AG09309 (cell line): ENCODE data around the gene NPC1.
"Not testable (repeated sequence)": the region's sequence is repeated elsewhere in the genome, so short reads cannot be mapped to it uniquely, and the experiment has no call there.

ENCODE experiments used
- DNase-seq: peaks from one replicate; pipeline ENCODE4 v3.0.0-alpha.2; 2010; ENCODE audit warnings: low read depth
- H3K4me3 ChIP-seq: 2 replicates; pipeline ENCODE4 v1.5.1; 2011; ENCODE audit warnings: mild to moderate bottlenecking, low read depth, low read length, moderate library complexity; ENCODE audit not compliant: control insufficient read depth
- TF ChIP-seq, protein P1 (sequence below): IDR thresholded peaks from 2 replicates; pipeline ENCODE4 v1.5.1; 2011; ENCODE audit warnings: mild to moderate bottlenecking, low read depth, low read length, inconsistent platforms; ENCODE audit not compliant: insufficient read depth, control insufficient read depth; ENCODE audit errors: missing control alignments

The NPC1 gene

DNA sequence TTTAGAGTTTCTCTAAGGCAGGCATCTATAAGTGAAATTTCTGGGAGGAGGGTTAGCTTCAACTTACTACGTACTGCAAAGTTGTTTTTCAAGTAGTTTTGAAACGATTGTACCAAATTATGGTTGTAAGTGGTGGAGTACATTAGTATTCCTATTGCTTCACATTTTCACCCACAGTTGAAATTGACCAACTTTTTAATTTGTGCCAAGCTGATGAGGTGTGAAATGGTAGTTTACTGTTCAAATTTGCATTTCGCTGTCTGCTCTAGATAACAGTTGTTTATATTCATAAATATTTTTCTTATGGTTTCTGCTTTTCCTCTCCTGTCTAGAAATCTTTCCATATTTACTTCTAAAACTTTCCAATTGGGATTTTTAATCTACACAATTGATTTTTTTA is 18.6 kb downstream of the NPC1 start:
- no peak for DNase-seq
- TF ChIP-seq, protein P1, sequence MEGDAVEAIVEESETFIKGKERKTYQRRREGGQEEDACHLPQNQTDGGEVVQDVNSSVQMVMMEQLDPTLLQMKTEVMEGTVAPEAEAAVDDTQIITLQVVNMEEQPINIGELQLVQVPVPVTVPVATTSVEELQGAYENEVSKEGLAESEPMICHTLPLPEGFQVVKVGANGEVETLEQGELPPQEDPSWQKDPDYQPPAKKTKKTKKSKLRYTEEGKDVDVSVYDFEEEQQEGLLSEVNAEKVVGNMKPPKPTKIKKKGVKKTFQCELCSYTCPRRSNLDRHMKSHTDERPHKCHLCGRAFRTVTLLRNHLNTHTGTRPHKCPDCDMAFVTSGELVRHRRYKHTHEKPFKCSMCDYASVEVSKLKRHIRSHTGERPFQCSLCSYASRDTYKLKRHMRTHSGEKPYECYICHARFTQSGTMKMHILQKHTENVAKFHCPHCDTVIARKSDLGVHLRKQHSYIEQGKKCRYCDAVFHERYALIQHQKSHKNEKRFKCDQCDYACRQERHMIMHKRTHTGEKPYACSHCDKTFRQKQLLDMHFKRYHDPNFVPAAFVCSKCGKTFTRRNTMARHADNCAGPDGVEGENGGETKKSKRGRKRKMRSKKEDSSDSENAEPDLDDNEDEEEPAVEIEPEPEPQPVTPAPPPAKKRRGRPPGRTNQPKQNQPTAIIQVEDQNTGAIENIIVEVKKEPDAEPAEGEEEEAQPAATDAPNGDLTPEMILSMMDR: no peak
- no peak overlapping the region for H3K4me3 ChIP-seq

DNA sequence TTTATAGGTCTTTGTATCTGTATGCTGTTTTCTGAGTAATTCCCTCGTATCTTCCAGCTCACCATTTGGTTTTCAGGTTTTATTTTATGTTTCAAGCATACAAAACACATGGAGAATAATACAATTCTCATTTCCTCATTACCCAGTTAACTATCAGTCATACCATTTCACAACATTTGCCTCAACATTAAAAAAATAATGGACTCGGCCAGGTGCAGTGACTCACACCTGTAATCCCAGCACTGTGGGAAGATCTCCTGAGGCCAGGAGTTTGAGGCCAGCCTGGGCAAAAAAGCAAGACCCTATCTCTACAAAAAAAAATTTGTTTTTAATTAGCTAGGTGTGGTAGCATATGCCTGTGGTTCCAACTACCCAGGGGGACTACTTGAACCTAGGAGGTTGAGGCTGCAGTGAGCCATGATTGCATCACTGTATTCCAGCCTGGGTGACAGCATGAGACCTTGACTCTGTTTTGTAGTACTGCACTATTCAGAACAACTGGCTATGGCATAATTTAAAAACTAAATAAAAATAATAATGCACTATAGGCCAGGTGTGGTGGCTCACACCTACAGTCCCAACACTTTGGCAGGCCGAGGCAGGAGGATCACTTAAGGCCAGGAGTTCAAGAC is 20.3 kb downstream of the NPC1 start:
- no peak overlapping the region for H3K4me3 ChIP-seq
- no peak for DNase-seq
- TF ChIP-seq, protein P1: no peak

DNA sequence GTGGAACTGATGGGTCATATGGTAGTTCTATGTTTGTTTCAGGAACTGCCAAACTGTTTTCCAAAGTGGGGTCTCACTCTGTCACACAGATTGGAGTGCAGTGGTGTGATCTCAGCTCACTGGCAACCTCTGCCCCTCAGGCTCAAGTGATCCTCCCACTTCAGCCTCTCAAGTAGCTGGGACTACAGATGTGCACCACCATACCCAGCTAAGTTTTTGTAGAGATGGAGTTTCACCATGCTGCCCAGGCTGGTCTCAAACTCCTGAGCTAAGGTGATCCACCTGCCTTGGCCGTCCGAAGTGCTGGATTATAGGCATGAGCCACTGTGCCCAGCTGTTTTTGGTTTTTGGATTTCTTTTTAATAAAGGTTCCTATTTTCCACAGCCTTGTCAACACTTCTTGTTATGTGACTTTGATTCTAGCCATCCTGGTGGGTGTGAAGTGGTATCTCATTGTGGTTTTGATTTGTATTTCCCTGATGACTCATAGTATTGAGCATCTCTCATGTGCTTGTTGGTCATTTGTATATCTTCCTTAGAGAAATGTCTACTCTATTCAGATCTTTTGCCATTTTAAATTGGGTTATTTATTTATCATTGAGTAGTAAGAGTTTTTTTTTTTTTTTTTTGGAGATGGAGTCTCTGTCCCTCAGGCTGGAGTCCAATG is 22.8 kb downstream of the NPC1 start:
- TF ChIP-seq, protein P1: no peak
- no peak for DNase-seq
- H3K4me3 ChIP-seq: no peak overlapping the region

DNA sequence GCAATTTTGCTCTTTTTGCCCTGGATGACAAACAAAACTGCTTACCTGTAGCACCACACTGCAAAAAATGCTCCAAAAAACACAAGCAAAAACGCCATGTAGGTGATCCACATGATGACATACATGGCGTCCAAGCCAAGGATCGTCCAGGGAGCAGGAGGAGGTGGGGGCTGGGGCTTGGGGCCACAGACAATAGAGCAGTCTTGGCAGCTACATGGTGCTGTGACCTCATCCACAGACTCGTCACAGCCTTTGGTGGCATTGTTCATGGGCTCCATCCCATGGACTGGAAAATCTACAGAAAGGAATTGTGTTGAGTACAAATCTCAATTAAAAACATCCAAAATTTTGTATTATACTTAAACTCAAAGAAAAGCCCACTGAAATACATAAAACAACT is 26.1 kb downstream of the NPC1 start:
- DNase-seq: no peak
- TF ChIP-seq, protein P1: no peak
- no peak overlapping the region for H3K4me3 ChIP-seq

DNA sequence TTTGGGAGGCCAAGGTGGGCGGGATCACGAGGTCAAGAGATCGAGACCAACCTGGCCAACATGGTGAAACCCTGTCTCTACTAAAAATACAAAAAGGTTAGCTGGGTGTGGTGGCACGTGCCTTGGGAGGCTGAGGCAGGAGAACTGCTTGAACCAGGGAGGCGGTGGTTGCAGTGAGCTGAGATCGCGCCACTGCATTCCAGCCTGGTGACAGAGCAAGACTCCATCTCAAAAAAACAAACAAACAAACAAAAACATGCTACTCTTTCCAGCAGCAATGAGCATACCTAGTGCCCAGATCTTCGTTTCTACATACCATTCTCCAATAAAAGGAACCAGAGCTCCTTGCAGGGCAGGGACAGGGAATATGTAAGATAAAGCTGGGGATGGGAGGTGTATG is 28.8 kb downstream of the NPC1 start:
- DNase-seq, H3K4me3 ChIP-seq: not testable (repeated sequence)

DNA sequence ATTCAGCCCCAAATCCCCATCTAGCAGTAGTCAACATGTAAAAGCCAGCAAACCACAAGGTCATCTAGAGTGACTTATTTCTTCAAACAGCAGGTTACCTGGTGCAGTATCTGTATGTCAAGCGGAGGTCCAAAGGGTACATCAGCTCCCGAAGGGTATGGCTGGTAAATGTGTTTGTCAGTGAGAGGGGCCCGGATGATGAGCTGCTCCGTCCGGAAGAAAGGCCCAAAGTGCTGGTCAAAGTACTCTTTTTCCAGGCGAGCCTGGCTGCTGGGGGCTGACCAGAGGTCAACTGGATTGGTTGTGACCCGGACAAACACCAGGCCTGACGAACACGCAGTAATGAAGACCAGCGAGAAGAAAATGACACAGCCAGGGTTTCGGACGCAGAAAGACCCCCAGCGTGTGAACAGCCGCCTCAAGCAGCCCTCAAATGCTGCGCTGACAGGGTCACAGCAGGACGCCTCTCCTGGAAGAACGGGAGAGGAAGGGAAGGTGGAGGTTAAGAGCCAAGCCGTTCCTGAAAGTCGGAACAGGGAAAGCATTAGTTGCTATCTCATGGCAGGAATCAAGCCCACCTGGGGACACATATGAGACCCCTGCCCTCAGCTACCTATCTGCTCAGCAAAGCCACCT is 30.0 kb downstream of the NPC1 start:
- DNase-seq: no peak
- no peak overlapping the region for H3K4me3 ChIP-seq
- TF ChIP-seq, protein P1: no peak

DNA sequence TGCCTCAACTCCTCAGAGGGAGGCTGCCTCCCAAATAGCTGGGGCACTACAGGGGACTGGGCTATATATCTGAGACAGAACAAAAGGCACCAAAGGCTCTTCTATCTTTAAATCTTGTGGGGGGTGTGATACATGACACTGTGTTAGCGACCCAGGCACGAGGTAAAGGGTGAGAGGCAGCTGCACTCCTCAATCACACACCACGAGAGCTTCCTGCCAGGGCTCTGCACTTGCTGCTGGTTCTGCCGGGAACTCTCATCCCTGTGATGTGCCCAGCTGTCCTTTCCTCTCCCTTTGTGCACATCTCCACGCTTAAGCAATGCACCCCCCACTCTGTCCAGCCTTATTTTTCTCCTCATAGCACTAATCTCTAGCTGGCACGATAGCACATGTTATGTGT is 32.4 kb downstream of the NPC1 start:
- DNase-seq: no peak
- no peak overlapping the region for H3K4me3 ChIP-seq
- TF ChIP-seq, protein P1: no peak
